HG03135 (cell line): ENCODE results near the gene LRP8.

Experiments
- ATAC-seq: cut with Tn5 transposase; IDR thresholded peaks from one replicate; pipeline ENCODE4 v1.9.1; 2021; ENCODE audit warnings: mild to moderate bottlenecking, moderate library complexity; ENCODE audit not compliant: unreplicated experiment

LRP8 gene

GRCh38 chr1:53308506-53308905 is 19.4 kb downstream of the LRP8 start:
- no peak for ATAC-seq

DNA sequence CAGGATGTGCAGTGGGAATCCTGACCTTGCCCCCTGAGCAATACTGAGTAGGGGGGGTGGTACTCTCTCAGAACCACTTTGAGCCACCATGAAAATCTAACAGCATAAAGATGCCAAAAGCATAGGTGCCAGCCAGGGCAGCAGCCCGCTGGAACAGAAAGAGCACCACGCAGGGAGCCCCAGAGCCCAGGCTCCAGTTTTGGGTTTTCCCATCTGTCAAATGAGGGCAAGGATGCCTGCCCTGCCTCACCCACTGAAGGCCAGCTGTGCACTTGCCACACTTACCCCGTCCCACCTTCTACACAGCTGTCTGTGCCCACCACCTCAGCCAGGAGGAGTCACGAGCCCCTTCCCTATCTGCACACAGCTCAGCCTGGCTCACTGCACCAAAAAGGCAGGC is 20.8 kb downstream of the LRP8 start:
- ATAC-seq = no peak

DNA sequence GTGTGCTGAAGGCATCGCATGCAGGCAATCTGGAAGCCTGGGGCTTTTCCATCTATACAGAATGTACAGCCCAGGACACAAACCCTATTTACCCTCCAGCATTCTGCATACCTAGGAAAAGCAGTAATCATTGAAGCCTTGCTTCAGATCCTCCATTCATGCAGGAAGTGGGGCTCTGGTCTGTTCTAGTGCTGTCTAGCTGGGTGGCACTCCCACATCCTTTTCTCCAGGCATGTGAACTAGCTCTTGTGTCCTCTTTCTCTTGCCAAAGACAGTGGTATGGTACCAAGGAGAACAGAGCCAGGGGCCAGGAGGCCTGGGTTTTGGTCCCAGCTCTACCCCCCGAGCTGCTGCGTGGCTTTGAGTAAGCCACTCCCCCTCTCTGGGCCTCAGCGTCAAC is 21.7 kb downstream of the LRP8 start:
- ATAC-seq = no peak

DNA sequence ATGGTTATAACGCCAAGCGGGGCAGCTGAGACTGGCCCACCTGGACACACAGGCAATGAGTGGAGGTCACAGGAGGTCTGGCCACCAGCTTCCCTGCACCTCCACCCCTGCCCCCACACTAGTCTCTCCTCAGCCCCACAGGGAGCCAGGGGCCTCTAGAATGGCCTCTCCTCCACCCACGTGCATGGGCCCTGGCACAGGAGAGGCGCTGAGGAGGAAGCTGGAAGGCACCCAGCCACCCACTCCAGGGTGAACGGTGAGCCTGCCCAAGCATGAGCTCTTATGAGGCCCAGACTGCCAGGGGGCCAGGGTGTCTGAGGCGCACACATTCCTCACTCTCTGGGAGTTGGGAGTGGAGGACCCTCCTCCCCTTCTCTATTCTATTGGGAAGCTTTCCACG is 22.2 kb downstream of the LRP8 start:
- ATAC-seq = no peak

DNA sequence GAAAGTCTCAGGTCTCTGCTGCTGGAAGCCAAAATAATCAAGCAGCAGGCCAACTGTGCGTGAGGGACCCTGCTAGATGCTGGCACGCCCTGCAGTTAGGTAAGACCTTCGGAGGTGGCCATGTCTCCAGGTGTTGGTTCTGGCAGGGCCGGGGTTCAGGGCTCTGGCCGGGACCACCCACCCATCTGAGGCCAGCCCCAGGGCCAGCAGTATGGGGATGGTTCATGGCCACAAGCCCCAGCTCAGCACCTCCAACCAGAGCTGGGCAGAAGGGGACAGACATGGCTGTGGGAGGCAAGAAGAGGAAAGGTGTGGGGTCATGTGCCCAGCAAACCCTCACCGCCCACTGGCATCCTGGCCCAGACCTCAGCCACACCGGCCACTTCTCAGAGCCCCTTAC is 23.3 kb downstream of the LRP8 start:
- no peak for ATAC-seq

GRCh38 chr1:53303726-53304515 is 23.9 kb downstream of the LRP8 start:
- ATAC-seq = no peak

GRCh38 chr1:53303243-53303642 is 24.6 kb downstream of the LRP8 start:
- ATAC-seq = no peak

DNA sequence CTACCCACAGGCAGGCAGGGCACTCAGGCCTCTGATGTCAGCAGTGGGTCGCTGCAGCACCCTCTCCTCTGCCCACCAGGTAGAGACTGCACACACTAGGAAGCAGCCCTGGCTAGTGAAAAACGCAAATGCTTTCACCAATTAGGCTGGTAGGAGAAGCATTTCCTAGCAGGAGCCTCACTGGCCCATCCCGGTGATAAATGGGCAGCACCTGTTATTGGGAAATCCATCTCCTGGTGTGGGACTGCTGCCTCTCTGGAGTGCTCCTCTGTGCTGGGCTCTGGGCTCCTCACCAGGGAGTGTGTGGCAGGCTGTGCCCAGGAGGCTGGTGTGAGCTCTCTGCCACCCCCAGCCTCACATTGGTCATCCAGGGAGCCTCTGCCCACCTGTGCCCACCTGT is 28.6 kb downstream of the LRP8 start:
- no peak for ATAC-seq

DNA sequence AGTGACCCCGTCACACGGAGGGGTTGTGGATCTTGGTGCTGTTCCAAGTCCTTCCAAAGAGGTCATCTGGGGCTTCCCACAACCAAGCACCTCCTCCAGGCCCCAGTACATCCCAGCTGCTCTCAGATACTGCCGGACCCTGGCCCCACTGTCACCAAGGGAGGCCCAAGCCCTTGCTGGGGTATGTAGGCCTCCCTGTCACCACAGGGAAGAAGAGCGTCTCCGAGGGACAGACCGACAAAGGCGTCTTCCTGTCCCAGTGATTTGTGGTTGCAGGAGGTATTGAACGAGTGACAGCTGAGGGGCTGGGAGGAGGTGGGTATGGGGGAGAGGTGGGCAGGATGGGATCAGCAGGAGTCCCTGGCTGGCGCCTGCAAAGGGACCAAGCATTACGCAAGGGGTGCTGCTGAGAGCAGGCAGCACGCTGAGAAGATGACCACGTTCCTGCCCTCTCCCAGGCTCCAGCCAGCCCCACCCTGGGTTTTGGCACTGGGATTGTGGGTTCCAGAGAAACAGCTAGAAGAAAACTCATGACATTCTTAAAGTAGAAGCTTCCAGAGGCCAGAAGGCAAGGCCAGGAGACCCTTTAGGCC is 29.7 kb downstream of the LRP8 start:
- no peak for ATAC-seq

DNA sequence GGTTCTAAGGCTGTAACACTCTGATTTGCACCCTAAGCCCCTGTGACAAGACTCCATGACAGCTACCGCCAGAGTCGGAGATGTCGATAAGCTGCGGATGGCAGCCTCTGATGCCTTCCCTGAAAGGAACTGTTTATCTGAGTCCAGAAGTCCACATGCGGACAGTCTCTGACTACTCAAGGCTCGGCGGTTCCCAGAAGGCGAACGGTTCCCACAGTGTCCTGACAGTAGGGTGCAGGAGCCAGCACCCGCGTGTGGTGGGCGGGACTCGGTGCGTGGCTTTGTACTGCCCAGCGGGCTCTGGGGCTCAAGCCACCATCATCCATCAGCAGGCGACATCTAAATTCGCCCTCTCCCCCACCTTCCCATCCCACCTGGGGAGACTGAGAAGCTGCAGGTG is 30.7 kb downstream of the LRP8 start:
- no peak for ATAC-seq

DNA sequence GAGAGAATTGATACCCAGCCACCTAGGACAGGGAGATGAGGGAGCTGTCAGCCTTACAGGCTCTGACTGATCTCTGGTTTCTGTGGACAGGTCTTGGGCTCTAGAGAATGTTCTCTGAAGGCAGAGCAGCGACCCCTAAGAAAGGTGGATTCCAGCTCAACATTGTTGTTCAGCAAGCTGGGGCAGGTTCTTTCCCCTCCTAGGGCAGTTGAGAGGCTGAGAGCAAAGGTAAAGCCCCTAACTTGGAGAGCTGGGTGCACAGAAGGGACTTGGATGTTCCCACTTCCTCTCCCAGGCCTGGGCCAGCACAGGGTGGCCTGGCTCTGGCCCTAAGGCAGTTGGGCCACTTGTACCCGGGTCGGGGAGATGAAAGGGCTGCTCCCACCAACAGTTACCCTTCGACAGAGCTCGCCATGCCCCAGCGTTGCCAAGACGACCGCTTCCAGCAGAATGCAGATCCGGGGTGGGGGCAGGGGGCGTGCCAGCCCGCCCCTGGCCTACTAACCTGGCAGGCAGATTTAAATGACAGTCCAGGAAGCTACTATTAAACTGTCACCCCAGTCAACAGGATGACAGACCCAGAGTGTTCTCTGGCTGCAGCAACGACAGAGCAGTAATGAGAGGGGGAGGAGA is 31.6 kb downstream of the LRP8 start:
- ATAC-seq = no peak

DNA sequence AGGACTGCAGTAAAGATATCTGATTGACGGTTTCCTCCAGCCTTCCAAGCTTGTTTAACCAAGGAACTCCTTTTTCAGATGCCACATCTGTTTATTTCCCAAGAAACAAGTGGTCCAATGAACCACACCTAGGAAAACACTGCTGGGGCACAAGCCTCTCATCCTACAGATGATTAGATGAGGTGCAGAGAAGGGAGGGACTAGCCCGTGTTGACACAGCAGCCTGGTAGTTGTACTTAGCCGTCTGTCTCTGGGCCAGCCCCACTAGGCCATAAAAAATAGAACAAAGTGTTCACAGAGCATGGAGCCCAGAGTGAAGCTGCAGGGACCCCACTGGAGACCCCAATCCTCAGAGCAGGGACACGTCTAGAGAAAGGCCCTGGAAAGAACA is 32.1 kb downstream of the LRP8 start:
- ATAC-seq = no peak

DNA sequence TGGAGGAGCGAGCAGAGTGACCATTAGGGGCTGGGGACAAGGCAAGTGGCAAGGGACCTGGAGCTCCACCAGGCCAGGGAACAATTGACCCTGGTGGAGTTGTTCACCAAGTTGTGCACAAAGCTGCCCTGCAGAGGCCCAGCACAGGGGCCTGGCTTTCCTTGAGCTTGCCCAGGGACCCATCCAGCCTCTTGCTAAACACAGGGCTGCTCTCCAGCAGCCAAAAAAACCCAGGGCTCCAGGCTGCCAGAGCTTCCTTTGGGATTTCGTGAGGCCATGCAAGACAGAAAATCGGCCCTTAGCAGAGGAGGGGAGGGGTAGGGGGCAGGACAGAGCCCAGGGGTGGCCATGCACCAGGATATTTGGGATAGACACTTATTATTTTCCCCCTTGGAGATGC is 32.6 kb downstream of the LRP8 start:
- no peak for ATAC-seq

DNA sequence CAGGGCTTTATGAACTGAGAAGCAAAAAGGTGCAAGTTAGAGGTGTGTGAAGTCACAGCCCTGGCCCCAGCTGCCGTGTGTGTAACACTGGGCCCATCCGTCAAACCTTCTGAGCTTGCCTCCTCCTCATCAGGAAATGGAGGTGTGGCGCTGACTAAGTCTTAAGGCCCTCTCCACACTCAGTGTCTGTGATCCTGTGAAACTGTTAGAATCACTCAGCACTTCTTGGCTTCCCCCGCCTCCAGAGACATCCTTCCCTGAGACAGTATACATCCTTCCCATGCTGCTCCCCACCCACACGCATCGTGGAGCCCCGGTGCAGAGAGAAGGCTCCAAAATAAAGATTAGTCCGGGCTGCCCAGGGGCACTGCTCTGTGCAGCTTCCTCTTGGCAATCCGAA is 33.3 kb downstream of the LRP8 start:
- ATAC-seq = no peak

GRCh38 chr1:53294061-53294460 is 33.8 kb downstream of the LRP8 start:
- no peak for ATAC-seq

DNA sequence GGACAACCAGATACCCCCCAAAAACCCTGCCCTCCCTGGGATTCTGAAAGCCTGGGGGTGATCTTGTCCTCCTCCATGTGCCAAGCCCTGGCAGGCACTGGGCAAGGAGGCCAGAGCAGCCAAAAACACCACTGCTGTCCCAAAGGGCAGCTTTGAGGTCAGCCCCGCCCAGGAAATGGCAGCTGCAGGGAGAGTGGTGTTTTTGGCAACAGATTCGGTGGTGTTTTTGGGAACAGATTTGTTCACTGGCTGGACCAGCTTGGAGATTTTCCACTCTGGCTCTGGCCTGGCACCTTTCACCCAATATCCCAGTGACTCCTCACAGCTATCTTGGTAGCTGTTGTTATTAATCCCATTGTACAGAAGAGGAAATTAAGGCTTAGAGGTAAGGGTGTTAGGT is 34.7 kb downstream of the LRP8 start:
- no peak for ATAC-seq

DNA sequence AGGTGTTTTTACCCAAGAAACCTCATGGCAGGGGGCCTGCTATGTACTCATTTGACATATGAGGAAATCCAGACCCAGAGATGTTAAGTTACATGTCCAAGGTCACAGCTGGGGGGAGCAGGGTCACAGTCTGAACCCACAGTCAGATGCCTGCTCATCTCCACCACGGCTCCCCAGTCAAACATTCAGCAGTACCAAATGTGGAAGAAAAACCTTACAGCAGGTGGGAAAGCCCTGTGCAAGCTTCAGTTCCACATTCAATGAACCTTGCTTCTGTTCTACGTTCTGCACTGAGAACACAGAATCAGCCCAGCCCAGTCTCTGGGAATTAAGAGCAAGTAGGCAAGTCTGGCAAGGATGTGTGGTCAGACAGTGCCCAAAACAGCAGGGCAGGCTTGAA is 35.2 kb downstream of the LRP8 start:
- no peak for ATAC-seq

DNA sequence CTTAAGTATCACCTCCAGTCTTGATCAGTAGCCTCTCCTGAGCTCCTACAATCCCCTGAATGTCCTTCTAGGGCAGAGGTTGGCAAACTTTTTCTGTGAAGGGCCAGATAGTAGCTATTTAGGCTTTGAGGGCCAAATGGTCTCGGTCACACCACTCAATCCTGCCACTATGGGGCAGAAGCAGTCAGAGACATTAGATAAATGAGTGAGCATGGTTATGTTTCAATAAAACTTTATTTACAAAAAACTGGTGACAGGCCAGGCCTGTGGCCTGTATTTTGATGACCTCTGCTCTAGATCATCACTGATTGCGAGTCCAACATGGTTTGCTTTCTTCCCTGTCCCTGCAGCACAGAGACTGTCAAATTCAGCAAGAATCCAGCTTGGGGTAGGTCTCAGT is 36.3 kb downstream of the LRP8 start:
- no peak for ATAC-seq

DNA sequence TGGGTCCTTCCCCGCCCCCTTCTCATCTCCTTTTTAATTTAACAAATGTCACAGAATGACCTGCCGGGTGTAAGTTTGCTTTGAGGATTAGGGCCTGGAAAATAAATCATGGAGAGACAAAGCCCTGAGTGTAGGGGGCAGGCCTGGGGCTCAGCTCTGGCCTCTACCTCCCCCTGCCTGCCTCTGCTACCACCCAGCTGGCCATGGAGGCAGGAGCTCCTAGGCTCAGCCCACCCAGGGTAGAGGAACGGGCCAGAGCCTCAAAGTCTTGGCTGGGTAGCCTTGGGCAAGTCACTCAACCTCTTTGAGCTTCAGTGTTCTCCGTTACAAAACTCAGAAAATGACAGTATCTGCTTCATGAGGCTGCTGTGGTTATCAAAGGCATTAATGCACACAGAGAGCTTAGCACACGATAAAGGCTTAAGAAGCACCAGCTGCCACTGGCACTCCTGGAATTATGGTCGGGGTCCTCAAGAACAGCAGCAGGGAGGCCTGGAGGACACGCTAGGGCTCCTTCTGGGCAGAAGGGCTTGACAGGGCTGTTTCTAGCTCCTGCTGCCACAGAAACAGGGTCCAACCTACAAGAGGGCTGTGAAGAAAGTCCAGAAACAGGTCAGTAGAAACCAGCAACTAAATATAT is 39.0 kb downstream of the LRP8 start:
- no peak for ATAC-seq

- ATAC-seq = no peak
These were observed 39.7 kb downstream of the LRP8 start for GRCh38 chr1:53288002-53288789.

DNA sequence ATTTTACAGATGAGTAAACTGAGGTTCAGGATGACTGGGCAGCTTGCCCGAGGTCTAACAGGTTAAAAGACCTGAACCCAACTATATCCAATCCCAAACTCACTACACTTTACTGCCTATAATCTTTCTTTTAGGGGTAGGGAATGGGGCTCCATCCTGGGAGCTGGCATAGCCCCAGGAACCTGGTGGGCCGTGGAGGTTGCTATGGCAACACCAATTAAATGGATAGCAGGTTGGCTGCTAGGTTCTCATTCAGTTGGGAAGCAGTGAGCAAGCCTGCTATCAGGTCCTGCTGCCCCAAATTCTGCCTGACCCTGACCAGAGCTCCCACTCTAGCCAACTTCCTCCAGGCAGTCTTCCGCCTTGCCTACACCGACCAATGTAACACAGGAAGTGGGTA is 40.9 kb downstream of the LRP8 start:
- no peak for ATAC-seq
